ENCODE data around the gene STX10.

DNA sequence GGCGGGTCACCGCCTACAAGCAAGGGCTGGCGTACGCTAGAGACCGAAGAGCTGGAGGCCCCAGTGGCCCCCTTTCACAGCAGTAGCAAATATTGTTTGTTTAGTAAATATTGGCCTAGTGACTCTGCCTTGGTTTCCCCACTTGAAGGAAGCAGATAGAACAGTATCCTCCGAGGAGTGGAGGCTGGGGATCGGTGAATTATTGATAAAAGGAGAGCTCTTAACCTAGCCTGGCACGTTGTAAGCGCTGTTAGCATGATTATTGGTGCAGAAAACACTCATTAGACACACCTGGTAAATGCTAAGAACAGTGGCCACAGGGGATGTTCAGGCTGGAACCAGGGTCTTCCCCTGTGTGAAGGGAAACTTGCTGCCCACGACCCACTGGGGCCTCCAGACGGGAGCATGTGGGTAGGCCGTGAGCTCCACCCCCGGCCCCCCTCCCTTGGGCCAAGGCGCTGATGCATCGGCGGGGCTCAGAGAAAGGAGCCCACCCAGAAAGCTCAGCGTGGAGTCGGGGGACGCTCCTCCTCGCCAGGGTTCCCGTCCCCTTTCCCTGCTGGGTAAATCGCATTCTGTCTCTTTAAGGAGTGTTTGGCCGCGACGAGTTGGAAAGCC lies 2.3 kb upstream of the STX10 start:
- TF ChIP-seq TAF1 (IDR thresholded peaks at IDR 0.05; ENCODE audit: borderline replicate concordance, low read depth, low read length): no peak
- TF ChIP-seq POLR2A (IDR thresholded peaks at IDR 0.05; ENCODE audit: low read depth, low read length): no peak
